ENCODE results near the gene SAMD3.
"Not testable (repeated sequence)": the region's sequence is repeated elsewhere in the genome, so short reads cannot be mapped to it uniquely, and the experiment has no call there.

The SAMD3 gene

GRCh38 chr6:130188207-130188899 lies 34.4 kb downstream of the SAMD3 start:
- Histone ChIP-seq H3K9ac (ENCODE audit: low read length) (no peak overlapping the region), H3K4me3 (ENCODE audit: low read length) (no peak overlapping the region), H3K4me1 (ENCODE audit: control insufficient read depth, insufficient read depth, low read length) (no peaks in the 10 kb centered on the region), H3K9me3 (ENCODE audit: control insufficient read depth, low read length) (no peaks in the 10 kb centered on the region), H3K27me3 (ENCODE audit: control insufficient read depth, insufficient read depth, low read length) (no peaks in the 10 kb centered on the region), H3K36me3 (ENCODE audit: control insufficient read depth, insufficient read depth, low read length) (no peaks in the 10 kb centered on the region)

DNA sequence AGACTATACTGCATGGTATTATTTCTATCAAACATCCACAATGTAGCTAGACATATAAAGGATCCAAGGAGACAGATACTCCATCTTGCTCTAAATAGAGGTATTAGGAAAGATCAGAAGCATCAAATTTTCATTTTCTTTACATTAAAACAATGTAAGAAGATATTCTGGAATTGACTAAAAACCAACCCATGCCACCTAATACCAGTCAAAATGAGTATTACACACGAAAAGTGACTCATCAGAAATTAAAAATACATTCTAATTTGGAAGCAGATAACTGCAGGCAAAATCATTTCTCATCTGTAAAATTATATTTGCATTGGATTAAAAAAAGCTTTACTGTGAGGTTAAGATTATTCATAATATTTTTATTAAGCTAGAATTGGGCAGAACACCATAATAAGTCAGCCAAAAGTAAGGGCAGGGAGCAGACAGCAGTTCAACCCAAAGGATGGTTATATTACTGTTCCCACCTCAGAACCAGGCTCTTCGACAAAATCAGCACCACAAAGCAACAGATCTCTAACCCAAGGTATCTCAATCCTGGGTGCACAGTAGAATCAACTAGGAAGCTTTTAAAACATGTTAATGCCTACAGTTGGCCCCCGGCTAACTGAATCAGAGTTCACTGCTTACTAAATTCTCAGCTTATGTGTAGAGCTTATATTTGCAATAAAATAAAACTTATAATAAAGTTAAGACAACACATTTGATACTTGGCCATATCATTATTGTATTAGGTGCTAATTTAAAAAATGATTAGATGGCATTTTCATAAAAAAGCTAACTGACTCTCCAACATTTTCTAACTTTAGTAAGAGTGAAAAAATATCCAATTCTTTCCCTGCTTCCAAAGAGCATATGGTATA lies 35.2 kb downstream of the SAMD3 start:
- Histone ChIP-seq H3K9me3 (ENCODE audit: control insufficient read depth, low read length) (no peaks in the 10 kb centered on the region), H3K4me3 (ENCODE audit: low read length) (no peak overlapping the region), H3K9ac (ENCODE audit: low read length) (no peak overlapping the region), H3K27me3 (ENCODE audit: control insufficient read depth, insufficient read depth, low read length) (no peaks in the 10 kb centered on the region), H3K36me3 (ENCODE audit: control insufficient read depth, insufficient read depth, low read length) (no peaks in the 10 kb centered on the region), H3K4me1 (ENCODE audit: control insufficient read depth, insufficient read depth, low read length) (no peaks in the 10 kb centered on the region)

GRCh38 chr6:130185658-130186057 lies 37.1 kb downstream of the SAMD3 start:
- Histone ChIP-seq H3K27me3 (ENCODE audit: control insufficient read depth, insufficient read depth, low read length) (no peaks in the 10 kb centered on the region), H3K9me3 (ENCODE audit: control insufficient read depth, low read length) (no peaks in the 10 kb centered on the region), H3K4me3 (ENCODE audit: low read length) (no peak overlapping the region), H3K4me1 (ENCODE audit: control insufficient read depth, insufficient read depth, low read length) (no peaks in the 10 kb centered on the region), H3K9ac (ENCODE audit: low read length) (no peak overlapping the region), H3K36me3 (ENCODE audit: control insufficient read depth, insufficient read depth, low read length) (no peaks in the 10 kb centered on the region)

DNA sequence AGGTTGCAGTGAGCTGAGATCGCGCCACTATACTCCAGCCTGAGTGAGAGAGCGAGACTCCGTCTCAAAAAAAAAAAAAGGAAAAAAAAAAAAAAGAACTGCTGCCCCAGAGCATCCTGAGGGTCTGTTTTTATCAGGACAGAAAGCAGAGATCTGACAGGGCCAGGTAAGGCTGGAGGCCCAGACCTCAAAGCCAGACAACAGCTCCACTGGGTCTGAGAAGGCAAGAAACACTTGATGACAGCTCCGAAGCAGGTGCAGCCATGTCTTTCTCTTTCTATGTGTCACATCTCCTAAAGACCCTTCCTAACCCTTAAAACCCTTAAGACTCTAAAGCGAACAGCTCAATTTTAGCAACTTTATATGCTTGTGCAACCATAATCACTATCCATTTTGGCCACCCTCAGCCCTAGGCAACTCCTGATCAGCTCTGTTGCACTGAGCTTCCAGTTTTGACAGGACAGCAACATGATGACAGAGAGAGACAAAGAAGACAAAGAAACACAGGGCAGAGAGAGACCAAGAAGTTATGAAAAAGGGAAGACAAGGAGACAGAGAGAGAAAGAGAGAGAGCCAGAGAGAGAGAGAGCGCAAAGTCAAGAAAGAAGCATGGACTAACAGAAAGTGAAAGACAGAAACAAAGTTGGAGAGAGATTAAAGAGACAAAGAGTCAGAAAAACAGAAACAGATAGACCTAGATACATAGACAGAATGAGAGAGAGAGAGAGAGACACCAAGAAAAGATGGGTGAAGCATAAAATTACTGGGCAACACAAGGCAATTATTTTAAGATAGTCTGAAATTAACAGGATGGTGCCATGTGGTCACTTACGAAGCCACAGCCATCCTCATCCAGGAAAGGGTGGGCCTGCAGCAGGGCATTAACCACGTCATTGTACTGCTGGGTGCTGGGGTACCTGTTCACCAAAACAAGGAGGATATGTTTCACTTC lies 39.2 kb downstream of the SAMD3 start:
- Histone ChIP-seq H3K4me3 (ENCODE audit: low read length) (no peak overlapping the region), H3K9me3 (ENCODE audit: control insufficient read depth, low read length) (no peaks in the 10 kb centered on the region), H3K27me3 (ENCODE audit: control insufficient read depth, insufficient read depth, low read length) (no peaks in the 10 kb centered on the region)

DNA sequence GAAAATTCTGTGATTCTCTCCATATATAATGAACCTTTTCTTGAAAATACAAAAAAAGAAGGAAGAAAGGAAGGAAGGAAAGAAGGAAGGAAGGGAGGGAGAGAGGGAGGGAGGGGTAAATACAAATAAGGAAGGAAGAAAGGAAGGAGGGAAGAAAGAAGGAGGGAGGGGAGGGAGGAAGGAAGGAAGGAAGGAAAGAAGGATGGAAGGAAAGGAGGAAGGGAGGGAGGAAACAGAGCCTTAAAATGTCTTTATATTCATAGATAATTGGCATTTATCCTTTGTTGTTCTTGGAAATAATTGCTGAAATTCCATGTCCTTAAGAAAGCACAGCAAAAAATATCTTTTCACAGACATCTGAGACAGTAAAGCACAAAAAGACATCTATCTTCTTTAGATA lies 40.3 kb downstream of the SAMD3 start:
- H3K36me3 ChIP-seq (ENCODE audit: control insufficient read depth, insufficient read depth, low read length), result no peaks in the 10 kb centered on the region
- peaks cover 5% of the 10 kb centered on the region for H3K4me1 ChIP-seq (ENCODE audit: control insufficient read depth, insufficient read depth, low read length)
- H3K27me3 ChIP-seq (ENCODE audit: control insufficient read depth, insufficient read depth, low read length), result no peaks in the 10 kb centered on the region
- H3K4me3 ChIP-seq (ENCODE audit: low read length), result no peak overlapping the region
- no peaks in the 10 kb centered on the region for H3K9me3 ChIP-seq (ENCODE audit: control insufficient read depth, low read length)
- H3K9ac ChIP-seq (ENCODE audit: low read length), result no peak overlapping the region

More for the DNA sequence above, 39.2 kb downstream of the SAMD3 start:
- no peaks in the 10 kb centered on the region for H3K36me3 ChIP-seq (ENCODE audit: control insufficient read depth, insufficient read depth, low read length)
- no peak overlapping the region for H3K9ac ChIP-seq (ENCODE audit: low read length)
- peaks cover under 1% of the 10 kb centered on the region for H3K4me1 ChIP-seq (ENCODE audit: control insufficient read depth, insufficient read depth, low read length)

DNA sequence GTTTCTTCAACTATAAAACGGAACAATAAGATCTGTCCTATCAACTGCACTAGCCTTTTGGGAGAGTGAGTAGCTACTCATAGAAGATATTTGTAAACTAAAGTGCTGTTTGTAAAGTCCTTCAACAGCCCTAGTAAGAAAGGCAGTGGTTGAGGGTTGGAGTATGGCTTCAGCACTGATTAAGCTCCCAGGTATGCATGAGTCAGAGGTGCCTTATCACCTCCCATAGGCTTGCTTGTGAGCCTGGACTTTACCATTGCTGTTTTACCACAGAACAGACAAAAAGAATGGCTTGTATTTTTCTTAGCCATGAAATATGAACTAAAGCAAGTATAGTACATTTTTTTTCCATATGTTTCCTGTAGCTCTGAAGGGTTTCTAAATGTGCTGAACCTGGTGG lies 44.1 kb downstream of the SAMD3 start:
- Histone ChIP-seq H3K9me3 (ENCODE audit: control insufficient read depth, low read length) (no peaks in the 10 kb centered on the region), H3K4me1 (ENCODE audit: control insufficient read depth, insufficient read depth, low read length) (peaks cover 5% of the 10 kb centered on the region), H3K9ac (ENCODE audit: low read length) (no peak overlapping the region), H3K27me3 (ENCODE audit: control insufficient read depth, insufficient read depth, low read length) (no peaks in the 10 kb centered on the region), H3K36me3 (ENCODE audit: control insufficient read depth, insufficient read depth, low read length) (no peaks in the 10 kb centered on the region), H3K4me3 (ENCODE audit: low read length) (no peak overlapping the region)

DNA sequence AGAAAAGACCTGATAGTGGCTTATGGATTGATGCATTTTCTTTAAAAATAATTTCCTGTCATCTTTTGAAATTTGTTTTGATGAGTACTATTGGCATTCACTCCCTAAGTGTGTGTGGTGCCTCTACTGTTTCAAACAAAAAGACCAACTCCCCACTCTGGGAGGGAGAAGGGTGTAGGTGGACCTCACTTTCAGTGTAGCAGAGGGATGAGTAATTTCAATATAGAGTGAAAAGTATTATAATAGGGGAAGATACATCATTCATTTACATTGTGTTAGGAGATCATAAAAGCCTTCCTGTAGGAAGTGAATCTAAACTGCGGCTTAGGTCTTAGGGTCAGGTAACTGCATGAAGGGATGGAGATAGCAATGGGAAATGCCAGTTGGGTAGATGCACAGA lies 46.4 kb downstream of the SAMD3 start:
- Histone ChIP-seq H3K4me3 (ENCODE audit: low read length) (no peak overlapping the region), H3K27me3 (ENCODE audit: control insufficient read depth, insufficient read depth, low read length) (no peaks in the 10 kb centered on the region), H3K9me3 (ENCODE audit: control insufficient read depth, low read length) (no peaks in the 10 kb centered on the region), H3K4me1 (ENCODE audit: control insufficient read depth, insufficient read depth, low read length) (peaks cover 5% of the 10 kb centered on the region), H3K9ac (ENCODE audit: low read length) (no peak overlapping the region), H3K36me3 (ENCODE audit: control insufficient read depth, insufficient read depth, low read length) (no peaks in the 10 kb centered on the region)

- not testable (repeated sequence) for H3K9ac ChIP-seq (ENCODE audit: low read length); H3K4me1 ChIP-seq (ENCODE audit: control insufficient read depth, insufficient read depth, low read length); H3K27me3 ChIP-seq (ENCODE audit: control insufficient read depth, insufficient read depth, low read length); H3K9me3 ChIP-seq (ENCODE audit: control insufficient read depth, low read length); H3K4me3 ChIP-seq (ENCODE audit: low read length); H3K36me3 ChIP-seq (ENCODE audit: control insufficient read depth, insufficient read depth, low read length)
Measured at GRCh38 chr6:130173377-130174004, 49.3 kb downstream of the SAMD3 start.

GRCh38 chr6:130170160-130170559 lies 52.6 kb downstream of the SAMD3 start:
- H3K9ac ChIP-seq (ENCODE audit: low read length); H3K4me1 ChIP-seq (ENCODE audit: control insufficient read depth, insufficient read depth, low read length); H3K4me3 ChIP-seq (ENCODE audit: low read length); H3K36me3 ChIP-seq (ENCODE audit: control insufficient read depth, insufficient read depth, low read length); H3K27me3 ChIP-seq (ENCODE audit: control insufficient read depth, insufficient read depth, low read length); H3K9me3 ChIP-seq (ENCODE audit: control insufficient read depth, low read length): not testable (repeated sequence)

DNA sequence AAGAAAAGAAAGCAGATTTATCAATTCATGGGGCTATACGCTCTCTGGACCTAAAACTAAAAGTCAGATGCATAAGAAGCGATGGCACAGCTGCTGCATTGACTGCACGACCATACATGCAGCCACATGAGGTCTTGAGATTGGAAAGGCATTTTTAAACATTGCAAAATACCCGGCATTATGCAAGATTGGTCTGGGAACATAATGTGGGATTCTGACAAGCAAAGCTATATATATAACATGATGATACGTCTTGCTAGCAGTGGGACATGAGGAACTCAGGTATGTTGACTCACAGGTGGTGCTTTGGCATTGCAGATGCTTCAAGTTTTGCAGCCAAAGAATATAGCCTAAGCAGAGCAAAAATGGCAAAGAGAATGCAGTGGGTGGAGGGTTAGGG lies 55.1 kb downstream of the SAMD3 start:
- H3K9me3 ChIP-seq (ENCODE audit: control insufficient read depth, low read length), result no peaks in the 10 kb centered on the region
- H3K36me3 ChIP-seq (ENCODE audit: control insufficient read depth, insufficient read depth, low read length), result no peaks in the 10 kb centered on the region
- no peak overlapping the region for H3K4me3 ChIP-seq (ENCODE audit: low read length)
- H3K9ac ChIP-seq (ENCODE audit: low read length), result no peak overlapping the region
- H3K27me3 ChIP-seq (ENCODE audit: control insufficient read depth, insufficient read depth, low read length), result no peaks in the 10 kb centered on the region
- no peaks in the 10 kb centered on the region for H3K4me1 ChIP-seq (ENCODE audit: control insufficient read depth, insufficient read depth, low read length)

- H3K4me1 ChIP-seq (ENCODE audit: control insufficient read depth, insufficient read depth, low read length), result peaks cover 5% of the 10 kb centered on the region
- H3K4me3 ChIP-seq (ENCODE audit: low read length), result no peak overlapping the region
Measured at GRCh38 chr6:130164251-130164650, 58.5 kb downstream of the SAMD3 start.

More at GRCh38 chr6:130164251-130164650, 58.5 kb downstream of the SAMD3 start:
- H3K36me3 ChIP-seq (ENCODE audit: control insufficient read depth, insufficient read depth, low read length), result no peaks in the 10 kb centered on the region
- no peaks in the 10 kb centered on the region for H3K9me3 ChIP-seq (ENCODE audit: control insufficient read depth, low read length)
- H3K27me3 ChIP-seq (ENCODE audit: control insufficient read depth, insufficient read depth, low read length), result no peaks in the 10 kb centered on the region
- no peak overlapping the region for H3K9ac ChIP-seq (ENCODE audit: low read length)

Measured in mucosa of stomach (tissue), 1 donor.